ENCODE measurements around the gene TOP2A.

The TOP2A gene, protein sequence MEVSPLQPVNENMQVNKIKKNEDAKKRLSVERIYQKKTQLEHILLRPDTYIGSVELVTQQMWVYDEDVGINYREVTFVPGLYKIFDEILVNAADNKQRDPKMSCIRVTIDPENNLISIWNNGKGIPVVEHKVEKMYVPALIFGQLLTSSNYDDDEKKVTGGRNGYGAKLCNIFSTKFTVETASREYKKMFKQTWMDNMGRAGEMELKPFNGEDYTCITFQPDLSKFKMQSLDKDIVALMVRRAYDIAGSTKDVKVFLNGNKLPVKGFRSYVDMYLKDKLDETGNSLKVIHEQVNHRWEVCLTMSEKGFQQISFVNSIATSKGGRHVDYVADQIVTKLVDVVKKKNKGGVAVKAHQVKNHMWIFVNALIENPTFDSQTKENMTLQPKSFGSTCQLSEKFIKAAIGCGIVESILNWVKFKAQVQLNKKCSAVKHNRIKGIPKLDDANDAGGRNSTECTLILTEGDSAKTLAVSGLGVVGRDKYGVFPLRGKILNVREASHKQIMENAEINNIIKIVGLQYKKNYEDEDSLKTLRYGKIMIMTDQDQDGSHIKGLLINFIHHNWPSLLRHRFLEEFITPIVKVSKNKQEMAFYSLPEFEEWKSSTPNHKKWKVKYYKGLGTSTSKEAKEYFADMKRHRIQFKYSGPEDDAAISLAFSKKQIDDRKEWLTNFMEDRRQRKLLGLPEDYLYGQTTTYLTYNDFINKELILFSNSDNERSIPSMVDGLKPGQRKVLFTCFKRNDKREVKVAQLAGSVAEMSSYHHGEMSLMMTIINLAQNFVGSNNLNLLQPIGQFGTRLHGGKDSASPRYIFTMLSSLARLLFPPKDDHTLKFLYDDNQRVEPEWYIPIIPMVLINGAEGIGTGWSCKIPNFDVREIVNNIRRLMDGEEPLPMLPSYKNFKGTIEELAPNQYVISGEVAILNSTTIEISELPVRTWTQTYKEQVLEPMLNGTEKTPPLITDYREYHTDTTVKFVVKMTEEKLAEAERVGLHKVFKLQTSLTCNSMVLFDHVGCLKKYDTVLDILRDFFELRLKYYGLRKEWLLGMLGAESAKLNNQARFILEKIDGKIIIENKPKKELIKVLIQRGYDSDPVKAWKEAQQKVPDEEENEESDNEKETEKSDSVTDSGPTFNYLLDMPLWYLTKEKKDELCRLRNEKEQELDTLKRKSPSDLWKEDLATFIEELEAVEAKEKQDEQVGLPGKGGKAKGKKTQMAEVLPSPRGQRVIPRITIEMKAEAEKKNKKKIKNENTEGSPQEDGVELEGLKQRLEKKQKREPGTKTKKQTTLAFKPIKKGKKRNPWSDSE (N-terminal part only)

DNA sequence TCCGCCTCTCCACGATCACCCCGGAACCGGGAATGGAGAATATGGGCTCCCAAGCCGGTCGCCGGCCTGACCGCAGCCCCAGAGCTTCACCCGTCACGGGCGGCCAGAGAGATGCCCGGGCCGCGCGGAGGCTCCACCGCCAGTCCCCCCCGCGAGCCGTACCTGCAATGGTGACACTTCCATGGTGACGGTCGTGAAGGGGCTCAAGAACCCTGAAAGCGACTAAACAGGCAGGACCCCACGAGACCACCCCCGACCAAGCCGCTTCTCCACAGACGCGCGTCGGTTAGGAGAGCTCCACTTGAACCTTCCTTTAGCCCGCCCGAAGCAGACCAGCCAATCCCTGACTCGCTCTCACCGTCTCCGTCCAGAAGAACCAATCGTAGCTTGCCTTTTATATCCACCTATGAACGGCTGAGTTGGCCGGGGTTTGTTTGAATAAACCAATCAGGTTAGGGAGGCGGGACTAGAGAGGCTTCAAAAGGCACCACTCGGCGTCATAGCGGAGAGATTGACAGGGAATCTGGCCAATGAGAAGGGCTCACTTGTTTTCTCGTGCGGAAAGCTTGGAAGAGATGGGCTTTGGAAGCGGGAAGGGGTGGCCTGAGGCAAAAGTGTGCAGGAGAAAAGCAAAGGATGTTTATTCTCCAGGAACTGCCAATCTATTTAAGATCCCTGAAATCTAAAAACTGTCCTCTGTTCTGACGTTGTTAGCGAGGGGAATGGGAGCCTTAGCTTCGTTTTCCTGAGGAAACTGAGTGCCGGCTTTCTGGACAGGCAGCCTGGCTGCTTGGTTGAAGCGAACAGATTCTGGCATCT is at the start of gene TOP2A:
TOP2A (minus strand) TSS at position 288 of the 819 bp plus-strand sequence; CDS start at position 183, 105 bp downstream.
- peak; percentile 97 to 99 for DNase-seq

DNA sequence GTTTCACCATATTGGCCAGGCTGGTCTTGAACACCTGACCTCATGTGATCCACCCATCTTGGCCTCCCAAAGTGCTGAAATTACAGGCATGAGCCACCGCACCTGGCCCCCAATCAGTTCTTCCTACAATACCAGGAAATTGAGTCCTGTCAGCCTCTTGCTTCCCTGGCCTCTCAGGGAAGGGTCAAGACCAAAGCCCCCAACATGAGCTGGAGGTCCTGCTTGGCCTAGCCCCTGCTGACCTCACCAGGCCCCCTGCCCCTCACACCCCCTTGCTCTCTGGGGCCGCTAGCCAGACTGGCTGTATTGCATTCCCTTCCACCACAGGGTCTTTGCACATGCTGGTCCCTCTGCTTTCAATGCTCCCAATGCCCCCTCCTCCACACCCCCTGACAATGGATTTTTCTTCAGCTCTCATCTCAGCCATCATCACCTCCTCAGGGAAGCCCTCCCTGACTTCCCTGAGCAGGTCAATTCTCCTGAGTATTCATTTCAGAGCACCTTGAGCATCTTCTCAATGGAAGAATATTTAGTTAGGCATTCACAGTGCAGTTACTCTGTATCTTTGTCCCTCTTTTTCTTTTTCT is 49.7 kb upstream of the TOP2A start:
- no peak for DNase-seq

DNA sequence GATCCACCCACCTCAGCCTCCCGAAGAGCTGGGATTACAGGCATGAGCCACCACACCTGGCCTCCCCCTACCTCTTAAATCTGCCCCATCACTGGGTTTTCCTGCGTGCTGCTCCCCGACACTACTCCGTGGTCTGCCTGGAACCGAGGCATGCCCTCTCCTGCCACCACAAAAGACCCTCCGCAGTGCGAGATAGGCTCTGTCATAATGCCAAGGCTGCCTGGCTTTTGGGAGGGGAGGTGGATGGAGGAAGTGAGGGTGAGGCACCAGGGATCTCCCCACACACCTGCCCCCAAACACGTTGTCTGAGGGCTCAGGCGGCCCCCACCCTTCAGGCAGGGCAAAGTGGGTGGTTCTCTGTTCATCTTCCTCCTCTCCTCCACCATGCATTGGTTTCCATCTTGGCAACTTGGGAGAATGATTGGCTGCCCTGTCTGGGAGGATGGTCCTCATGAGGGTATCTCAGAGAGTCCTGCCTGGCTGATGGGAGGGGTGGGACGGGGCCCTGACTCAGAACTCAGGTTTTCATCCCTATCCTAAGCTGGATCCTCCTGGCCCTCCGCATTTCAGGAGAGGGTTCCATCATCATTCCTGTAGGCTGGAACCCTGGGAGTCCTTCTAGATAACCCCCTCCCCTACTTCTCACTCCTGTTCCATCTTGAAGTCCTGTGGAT is 48.7 kb upstream of the TOP2A start:
- no peak for DNase-seq

DNA sequence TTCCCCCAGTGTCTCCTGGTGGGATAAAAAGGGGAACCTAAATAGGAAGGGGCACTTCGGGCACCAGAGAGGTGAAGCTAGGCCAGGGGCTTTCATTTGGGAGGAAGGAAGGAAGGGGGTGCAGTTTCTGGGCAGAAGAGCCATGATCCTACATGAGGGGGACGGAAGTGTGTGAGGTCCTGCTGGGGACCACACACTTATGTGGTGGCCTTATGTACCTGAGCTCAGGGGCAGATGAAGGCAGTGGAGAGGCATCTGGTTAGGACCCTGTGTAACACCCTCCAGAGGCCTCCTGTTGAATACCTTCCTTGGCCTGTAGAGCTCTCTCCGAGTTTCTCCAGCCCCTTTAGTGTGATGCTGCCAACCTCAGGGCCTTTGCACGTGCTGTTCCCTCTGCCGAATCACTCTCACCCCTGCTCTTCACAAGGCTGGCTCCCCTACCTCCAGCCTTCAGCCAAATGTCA is 46.7 kb upstream of the TOP2A start:
- no peak for DNase-seq

DNA sequence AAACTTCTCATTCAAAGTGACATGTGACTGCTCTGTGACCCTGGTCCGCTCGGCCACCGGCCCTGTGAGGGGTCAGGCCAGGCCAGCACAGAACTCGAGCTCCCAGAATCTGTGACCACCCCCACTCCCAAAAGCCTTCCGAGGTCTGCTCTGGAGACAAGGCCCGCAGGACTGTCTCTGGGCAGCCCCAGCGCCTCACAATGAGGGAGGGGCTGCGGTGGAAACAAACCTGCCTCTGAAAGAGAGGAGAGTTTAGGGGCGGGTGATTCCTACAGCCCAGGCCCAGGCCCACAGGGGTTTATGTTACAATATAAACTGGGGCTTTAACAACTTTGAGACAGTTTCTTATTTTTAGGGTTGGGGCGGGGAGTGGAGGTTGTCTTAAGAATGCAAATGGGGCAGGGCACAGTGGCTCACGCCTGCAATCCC is 45.4 kb upstream of the TOP2A start:
- DNase-seq: no peak

DNA sequence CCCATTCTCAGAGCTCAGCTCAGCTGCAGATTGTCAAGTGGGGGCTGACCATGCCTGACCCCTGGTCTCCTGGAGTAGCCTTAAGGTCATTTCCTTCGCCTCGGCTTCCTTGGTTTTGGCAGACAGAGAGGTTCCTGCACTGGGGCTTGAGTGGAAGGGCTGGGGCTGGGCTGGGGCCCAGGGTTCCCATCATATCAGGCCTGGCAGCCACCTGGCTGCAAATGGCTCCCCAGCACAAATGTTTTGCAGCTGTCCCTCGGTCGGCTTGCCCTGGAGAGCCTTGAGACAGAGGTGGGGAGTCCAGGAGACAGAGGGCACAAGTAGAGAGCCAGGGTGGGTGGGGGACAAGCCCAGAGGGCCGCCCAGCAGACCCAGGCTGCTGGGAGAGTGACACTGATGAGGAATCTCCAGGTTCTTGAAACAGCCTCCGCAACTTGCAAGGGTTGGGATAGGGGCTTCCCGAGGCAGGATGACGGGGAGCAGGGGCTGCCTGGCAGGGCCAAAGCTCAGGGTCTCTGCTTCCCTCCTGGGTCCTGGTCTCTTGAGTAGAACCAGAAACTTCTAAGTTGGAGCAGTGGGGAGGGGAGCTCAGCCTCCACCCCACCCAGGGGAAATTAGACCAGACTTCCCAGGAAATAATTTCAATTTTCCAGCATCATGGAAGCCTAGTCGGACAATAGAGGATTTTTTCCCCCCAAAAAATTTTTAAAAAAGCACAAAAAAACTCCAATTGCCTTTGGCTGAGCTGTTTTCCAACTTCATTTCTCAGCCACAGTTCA is 44.8 kb upstream of the TOP2A start:
- no peak for DNase-seq

DNA sequence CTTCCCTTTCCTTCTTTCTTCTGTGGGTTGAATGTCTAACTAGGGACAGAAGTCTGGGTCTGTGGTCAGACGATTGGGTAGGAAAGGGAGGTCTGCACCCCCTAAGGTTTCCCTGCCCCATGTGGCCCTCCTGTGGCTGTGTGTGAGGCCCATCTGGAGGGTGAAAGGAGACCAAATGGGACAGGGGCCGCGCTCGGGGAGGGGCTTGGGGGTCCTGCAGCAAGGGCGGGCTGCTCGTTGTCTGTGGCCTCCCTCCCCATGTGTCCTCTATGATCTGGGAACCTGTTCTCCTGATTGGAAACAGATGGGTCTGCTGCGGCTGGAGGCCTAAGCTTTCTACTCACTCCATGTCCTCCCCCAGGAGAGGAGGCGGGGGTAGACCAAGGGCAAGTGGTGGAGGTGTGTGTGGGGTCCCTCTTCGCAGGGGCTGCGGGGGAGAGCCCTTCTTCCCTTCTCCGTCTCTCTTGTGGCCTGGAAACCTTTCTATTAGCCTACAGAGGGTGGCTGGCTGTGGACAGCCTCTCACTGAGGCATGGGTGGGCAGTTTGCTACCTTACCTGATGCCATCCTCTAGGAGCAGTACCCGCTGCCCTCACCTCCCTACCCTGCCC is 44.1 kb upstream of the TOP2A start:
- no peak for DNase-seq

DNA sequence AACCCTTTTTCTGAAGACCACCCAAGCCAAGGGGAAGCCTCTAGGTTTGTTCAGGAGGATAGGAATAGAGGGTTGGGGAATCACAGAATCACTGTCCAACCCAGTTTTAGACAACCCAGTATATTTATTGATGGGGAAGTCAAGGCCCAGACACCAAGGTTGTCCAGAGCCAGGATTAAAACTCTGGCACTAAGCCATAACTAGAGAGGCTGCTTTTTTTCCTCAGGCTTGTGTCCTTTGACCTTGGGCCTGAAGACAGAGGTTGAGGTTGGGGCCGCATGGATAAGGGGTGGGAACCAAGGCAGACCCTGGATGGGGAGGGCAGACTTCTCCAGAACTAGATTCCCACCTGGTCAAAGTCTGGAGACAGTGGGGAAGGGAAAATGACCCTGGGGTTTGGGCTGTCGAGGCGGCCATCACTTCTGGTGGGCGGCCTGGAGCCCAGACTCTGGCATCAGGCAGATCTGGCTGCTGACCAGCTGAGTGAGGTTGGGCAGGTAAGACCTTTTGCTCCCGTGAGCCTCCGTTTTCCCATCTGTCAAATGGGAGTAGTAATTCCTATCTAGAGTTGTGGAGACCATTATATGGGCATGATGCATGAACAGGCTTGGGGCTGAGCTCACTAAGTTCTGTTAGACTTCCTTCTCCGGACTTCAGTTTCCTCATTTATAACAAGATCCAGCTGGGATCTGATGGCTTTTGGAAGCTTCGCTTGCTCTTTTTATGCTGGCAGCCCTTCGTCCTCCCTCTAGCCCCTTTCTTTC is 43.5 kb upstream of the TOP2A start:
- DNase-seq: no peak

DNA sequence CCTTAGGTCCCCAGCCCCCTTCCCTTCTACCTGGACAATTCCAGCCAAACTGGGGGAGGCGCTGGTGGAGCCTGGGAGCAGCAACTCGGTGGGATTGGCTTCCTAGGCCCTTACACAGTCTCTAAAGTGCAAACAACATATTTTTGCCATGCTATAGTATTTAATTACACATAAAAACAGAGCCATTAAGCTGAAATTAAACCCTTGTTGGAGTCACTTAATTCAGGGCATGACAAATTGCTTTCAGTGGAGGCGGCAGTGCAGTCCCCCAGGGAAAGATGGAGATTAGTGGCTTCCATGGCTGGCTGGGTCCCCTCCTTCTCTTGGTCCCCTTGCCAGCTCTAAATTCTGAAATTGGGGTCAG is 42.9 kb upstream of the TOP2A start:
- DNase-seq: no peak

DNA sequence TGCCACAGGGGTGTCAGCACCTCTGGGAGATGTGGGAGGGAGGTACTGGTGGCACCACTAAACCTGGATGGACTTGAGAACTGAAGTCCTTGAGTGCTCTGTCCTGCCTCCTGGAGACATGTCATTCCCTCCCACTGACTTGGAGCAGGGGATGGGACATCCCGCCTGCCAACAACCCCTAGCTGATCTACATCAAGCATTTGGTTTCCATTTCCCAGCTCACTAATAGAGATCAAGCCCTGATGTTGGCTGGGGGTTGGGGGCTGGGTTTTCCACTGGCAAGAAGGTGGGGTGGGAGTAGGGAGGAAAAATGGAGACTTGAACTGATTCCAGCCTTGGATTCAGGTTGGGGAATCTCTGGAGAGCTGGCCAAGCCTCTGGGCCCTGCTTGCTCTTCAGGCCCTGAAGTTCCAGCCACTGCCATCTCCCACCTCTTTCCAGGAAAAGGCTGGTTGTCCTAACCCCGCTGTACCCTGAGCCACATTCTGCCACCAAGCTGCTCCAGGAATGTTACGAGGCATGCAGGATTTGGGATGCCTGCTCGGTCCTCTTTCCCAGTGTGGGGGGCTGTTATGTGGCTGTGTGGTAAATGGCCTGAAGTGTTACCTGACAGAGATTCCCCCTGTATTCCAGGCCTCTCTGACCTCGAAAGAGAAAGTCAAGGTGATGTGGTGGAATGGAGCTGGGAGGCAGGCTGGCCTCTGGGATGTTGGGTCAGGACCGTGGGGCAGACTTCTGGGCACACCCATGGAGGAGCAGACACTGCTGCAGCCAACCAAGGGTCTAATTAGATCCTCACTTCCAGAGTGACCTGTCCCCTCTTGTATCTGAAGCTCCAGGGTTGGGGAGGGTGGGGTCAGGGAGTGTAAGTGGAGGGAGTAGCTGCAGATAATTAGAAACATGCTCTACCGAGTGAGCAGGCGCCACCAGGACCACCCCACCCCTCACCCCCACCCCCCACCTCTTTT is 42.2 kb upstream of the TOP2A start:
- no peak for DNase-seq

DNA sequence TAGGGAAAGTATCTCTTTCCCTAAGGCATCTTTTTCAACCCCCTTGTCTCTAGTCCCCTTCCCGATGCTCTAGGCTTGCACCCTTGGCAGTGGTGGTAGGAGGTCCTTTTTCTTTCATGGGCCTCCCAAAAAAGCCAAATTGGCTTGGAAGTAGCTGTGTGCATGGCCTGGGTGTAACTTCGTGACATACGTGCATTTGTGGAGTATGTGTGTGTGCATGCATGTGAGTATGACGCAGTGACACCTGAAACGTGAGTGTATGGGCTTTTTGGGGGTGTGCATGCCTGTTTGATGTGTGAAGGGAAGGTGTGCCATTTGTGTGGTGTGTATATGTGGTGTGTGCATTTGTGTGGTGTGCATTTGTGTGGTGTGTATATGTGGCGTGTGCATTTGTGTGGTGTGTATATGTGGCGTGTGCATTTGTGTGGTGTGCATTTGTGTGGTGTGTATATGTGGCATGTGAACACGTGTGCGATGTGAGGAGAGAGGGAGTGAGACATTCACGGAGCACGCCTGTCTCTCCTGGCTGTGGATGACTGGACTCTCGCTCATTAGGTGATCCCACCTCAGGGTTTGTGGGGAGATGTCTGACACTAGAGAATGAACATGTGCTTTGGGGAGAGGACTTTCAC is 41.3 kb upstream of the TOP2A start:
- DNase-seq: no peak

DNA sequence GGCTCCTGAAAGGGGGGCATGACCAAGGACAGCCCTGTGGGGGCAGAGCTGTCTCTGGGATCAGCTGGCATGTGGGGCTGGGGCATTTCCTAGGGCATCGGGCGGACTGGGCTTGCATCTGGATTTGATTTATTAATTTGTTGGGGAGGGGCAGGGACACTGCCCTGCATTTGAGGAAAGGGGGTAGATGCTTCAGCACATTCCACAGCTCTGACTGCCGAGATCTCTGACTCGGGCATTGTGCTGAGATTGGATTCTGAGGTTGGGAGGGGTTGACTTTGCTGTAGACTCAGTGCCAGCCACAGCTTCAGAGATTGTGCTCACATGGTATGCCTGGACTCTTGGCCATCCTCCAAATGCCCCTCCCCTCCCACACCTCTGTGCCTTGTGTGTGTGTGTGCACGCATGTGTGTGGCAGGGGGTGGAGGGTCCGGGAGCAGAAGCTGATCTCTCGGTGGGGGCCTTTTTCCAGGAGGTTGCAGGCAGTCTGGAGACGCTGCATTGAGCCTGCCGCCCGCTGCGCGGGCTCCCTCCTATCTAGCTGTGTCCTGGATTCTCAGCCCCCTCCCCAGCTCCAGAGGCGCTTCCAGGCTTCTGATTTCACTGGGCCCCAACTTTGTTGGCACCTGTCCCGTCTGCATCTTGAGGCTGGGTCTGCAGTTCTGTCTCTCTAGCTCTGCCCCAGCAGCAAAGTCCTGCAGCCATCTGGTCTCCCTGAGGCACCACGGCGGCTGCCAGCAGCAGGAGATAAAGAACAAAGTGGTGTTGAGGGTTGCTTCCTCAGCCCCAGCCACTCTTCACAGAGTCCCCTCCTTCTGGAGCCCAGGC is 40.5 kb upstream of the TOP2A start:
- no peak for DNase-seq

DNA sequence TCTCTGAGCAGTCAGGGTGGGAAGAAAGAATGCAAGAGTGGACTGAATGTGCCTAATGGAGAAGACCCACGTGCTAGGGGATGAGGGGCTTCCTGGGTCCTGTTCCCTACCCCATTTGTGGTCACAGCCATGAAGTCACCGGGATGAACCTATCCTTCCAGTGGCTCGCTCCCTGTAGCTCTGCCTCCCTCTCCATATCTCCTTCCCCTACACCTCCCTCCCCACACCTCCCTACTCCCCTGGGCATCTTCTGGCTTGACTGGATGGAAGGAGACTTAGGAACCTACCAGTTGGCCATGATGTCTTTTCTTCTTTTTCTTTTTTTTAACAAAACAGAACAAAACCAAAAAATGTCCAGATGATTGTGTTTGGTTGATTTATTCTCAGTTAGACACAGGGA is 39.7 kb upstream of the TOP2A start:
- no peak for DNase-seq

DNA sequence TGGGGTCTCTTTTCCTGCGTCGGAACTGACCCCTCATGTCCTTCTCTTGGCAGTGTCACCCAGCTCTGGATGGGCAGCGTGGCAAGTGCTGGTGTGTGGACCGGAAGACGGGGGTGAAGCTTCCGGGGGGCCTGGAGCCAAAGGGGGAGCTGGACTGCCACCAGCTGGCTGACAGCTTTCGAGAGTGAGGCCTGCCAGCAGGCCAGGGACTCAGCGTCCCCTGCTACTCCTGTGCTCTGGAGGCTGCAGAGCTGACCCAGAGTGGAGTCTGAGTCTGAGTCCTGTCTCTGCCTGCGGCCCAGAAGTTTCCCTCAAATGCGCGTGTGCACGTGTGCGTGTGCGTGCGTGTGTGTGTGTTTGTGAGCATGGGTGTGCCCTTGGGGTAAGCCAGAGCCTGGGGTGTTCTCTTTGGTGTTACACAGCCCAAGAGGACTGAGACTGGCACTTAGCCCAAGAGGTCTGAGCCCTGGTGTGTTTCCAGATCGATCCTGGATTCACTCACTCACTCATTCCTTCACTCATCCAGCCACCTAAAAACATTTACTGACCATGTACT is 38.8 kb upstream of the TOP2A start:
- no peak for DNase-seq

DNA sequence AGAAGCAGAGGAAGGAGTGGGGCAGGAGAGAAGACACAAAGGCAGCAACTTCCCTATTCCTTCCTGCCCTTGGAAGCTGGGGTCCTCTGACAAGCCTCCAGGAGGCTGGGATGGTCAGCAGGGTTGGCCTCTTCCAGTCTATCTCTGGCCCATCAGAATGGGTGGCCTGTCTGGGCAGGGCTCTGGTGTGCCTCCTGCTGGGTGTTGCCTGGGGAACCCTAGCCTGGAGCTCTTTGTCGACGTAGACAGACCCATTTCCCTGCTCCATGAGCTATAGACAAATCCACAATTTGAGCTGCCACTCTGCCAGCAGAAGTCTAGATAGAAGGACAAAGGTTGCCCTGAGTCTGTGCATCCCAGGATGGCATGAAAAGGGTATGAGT is 36.9 kb upstream of the TOP2A start:
- no peak for DNase-seq

Data from CD4-positive, alpha-beta T cell treated with Interferon alpha-2 for 1 hour (primary cell).